WTC11 (cell line): ENCODE measurements around the gene RHCG. TPM values are rescaled to one million over a fixed set of nuclear protein-coding genes. Genes with fewer than 3 reads are reported as not detected.

Experiments
- ATAC-seq: fragments of 200-7000 bp; cut with Tn5 transposase; 2 replicates; pipeline ENCODE4 v1.10.0; 2021; ENCODE audit warnings: mild to moderate bottlenecking, moderate library complexity
- CTCF ChIA-PET: fragments of 300-600 bp; sonication (Branson Sonifier 250); formaldehyde crosslinking; loops from one replicate; lab custom pipeline; 2021; ENCODE audit warnings: antibody characterized with exemption; lab: Charles Lee
- POLR2A ChIA-PET: fragments of 350-600 bp; sonication (Branson Sonifier 250); formaldehyde crosslinking; loops from one replicate; lab custom pipeline; 2021; ENCODE audit warnings: antibody characterized with exemption; lab: Charles Lee
- DNase-seq: peaks from one replicate; pipeline ENCODE4 v3.0.0; 2021; ENCODE audit warnings: low spot score
- H3K27ac Mint-ChIP-seq: 2 replicates; pipeline ENCODE4 v1.8.0; 2021; ENCODE audit warnings: mixed read lengths
- H3K27me3 Mint-ChIP-seq: 2 replicates; pipeline ENCODE4 v1.8.0; 2021; ENCODE audit warnings: low read depth, mild to moderate bottlenecking, moderate library complexity, mixed read lengths
- H3K36me3 Mint-ChIP-seq: 2 replicates; pipeline ENCODE4 v1.8.0; 2021; ENCODE audit warnings: mixed read lengths
- H3K4me1 Mint-ChIP-seq: 2 replicates; pipeline ENCODE4 v1.8.0; 2022; ENCODE audit warnings: mixed read lengths
- H3K4me3 Mint-ChIP-seq: 2 replicates; pipeline ENCODE4 v1.8.0; 2021; ENCODE audit warnings: mild to moderate bottlenecking, moderate library complexity, mixed read lengths
- H3K9me3 Mint-ChIP-seq: 2 replicates; pipeline ENCODE4 v1.8.0; 2021; ENCODE audit warnings: mixed read lengths
- ATF2 ChIP-seq: sonication (generic); formaldehyde crosslinking; IDR thresholded peaks from 2 replicates; pipeline ENCODE4 v1.8.1; 2022; ENCODE audit warnings: low read depth, missing genetic modification reagents, borderline replicate concordance
- CREB1 ChIP-seq: sonication (generic); formaldehyde crosslinking; IDR thresholded peaks from 2 replicates; pipeline ENCODE4 v1.8.0; 2023; ENCODE audit warnings: mild to moderate bottlenecking, missing genetic modification reagents
- EMX1 ChIP-seq: fragments of 250-450 bp; sonication (Bioruptor Pico); IDR thresholded peaks from 2 replicates; pipeline ENCODE4 v1.8.0; 2021; ENCODE audit warnings: mild to moderate bottlenecking
- GABPB1 ChIP-seq: sonication (generic); formaldehyde crosslinking; IDR thresholded peaks from 2 replicates; pipeline ENCODE4 v1.8.1; 2023; ENCODE audit warnings: mild to moderate bottlenecking, missing genetic modification reagents
- GTF2I ChIP-seq: fragments of 250-450 bp; sonication (Bioruptor Pico); conservative IDR thresholded peaks from 2 replicates; pipeline ENCODE4 v1.4.0; 2021; ENCODE audit warnings: mild to moderate bottlenecking
- HMGXB4 ChIP-seq: sonication (generic); formaldehyde crosslinking; IDR thresholded peaks from 2 replicates; pipeline ENCODE4 v1.8.1; 2023; ENCODE audit warnings: mild to moderate bottlenecking, moderate library complexity, missing genetic modification reagents
- NFATC4 ChIP-seq: fragments of 250-450 bp; sonication (Bioruptor Pico); IDR thresholded peaks from 2 replicates; pipeline ENCODE4 v1.9.0; 2021; ENCODE audit warnings: mild to moderate bottlenecking
- OVOL2 ChIP-seq: fragments of 250-450 bp; sonication (Bioruptor Pico); IDR thresholded peaks from 2 replicates; pipeline ENCODE4 v1.9.0; 2021; ENCODE audit warnings: mild to moderate bottlenecking, borderline replicate concordance
- RORB ChIP-seq: fragments of 250-450 bp; sonication (Bioruptor Pico); IDR thresholded peaks from 2 replicates; pipeline ENCODE4 v1.9.0; 2021; ENCODE audit warnings: mild to moderate bottlenecking
- STAT6 ChIP-seq: sonication (generic); formaldehyde crosslinking; conservative IDR thresholded peaks from 2 replicates; pipeline ENCODE4 v1.8.1; 2023; ENCODE audit warnings: mild to moderate bottlenecking, low read depth, missing genetic modification reagents, moderate library complexity
- ZNF121 ChIP-seq: sonication (generic); formaldehyde crosslinking; IDR thresholded peaks from 2 replicates; pipeline ENCODE4 v1.8.0; 2023; ENCODE audit warnings: missing genetic modification reagents
- ZNF263 ChIP-seq: sonication (generic); formaldehyde crosslinking; IDR thresholded peaks from 2 replicates; pipeline ENCODE4 v1.8.1; 2022; ENCODE audit warnings: low read depth, mild to moderate bottlenecking, moderate library complexity, missing genetic modification reagents
- ZNF396 ChIP-seq: fragments of 250-450 bp; sonication (Bioruptor Pico); IDR thresholded peaks from 2 replicates; pipeline ENCODE4 v1.8.0; 2021; ENCODE audit warnings: mild to moderate bottlenecking, moderate library complexity, borderline replicate concordance
- ZNF416 ChIP-seq: fragments of 250-450 bp; sonication (Bioruptor Pico); IDR thresholded peaks from 2 replicates; pipeline ENCODE4 v1.9.0; 2021; ENCODE audit warnings: mild to moderate bottlenecking, inconsistent platforms
- ZNF532 ChIP-seq: fragments of 250-450 bp; sonication (Bioruptor Pico); IDR thresholded peaks from 2 replicates; pipeline ENCODE4 v1.9.0; 2021; ENCODE audit warnings: mild to moderate bottlenecking, borderline replicate concordance
- total RNA-seq: library from RNA; stranded (reverse); gene quantifications from 3 replicates; pipeline ENCODE4 v1.2.3, GENCODE V29; 2021
- TF ChIP-seq, protein P1 (sequence below): sonication (generic); formaldehyde crosslinking; IDR thresholded peaks from 2 replicates; pipeline ENCODE4 v1.8.1; 2023; ENCODE audit warnings: mild to moderate bottlenecking, missing genetic modification reagents
- TF ChIP-seq, protein P2 (sequence below): sonication (generic); formaldehyde crosslinking; IDR thresholded peaks from 2 replicates; pipeline ENCODE4 v1.8.1; 2023; ENCODE audit warnings: mild to moderate bottlenecking, missing genetic modification reagents, moderate library complexity
- TF ChIP-seq, protein P3 (sequence below): sonication (generic); formaldehyde crosslinking; IDR thresholded peaks from 2 replicates; pipeline ENCODE4 v1.8.1; 2023; ENCODE audit warnings: mild to moderate bottlenecking, missing genetic modification reagents

RHCG gene
- total RNA-seq, 1 experiment from 2014 or later = 0.31 TPM

GRCh38 chr15:89447676-89448075 is 48.7 kb downstream of the RHCG start (continued):
- TF ChIP-seq ATF2 = no peak
- no peak for TF ChIP-seq ZNF416 (CRISPR knock-in tag)
- TF ChIP-seq ZNF532 = no peak
- TF ChIP-seq, protein P1, sequence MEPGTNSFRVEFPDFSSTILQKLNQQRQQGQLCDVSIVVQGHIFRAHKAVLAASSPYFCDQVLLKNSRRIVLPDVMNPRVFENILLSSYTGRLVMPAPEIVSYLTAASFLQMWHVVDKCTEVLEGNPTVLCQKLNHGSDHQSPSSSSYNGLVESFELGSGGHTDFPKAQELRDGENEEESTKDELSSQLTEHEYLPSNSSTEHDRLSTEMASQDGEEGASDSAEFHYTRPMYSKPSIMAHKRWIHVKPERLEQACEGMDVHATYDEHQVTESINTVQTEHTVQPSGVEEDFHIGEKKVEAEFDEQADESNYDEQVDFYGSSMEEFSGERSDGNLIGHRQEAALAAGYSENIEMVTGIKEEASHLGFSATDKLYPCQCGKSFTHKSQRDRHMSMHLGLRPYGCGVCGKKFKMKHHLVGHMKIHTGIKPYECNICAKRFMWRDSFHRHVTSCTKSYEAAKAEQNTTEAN (CRISPR knock-in tag) = no peak

GRCh38 chr15:89446255-89446891 is 50.0 kb downstream of the RHCG start:
- ChIA-PET POLR2A (interaction anchor here (0.6 kb wide), 1 partner anchor 39 kb away, joined by 4 read pairs; no protein-coding TSS in a partner anchor), CTCF (interaction anchor here (1.4 to 10.3 kb wide), 7 partner anchors 8 to 88 kb away, joined by 5 to 142 read pairs (median 60); no protein-coding TSS in a partner anchor)
- DNase-seq = no peak
- Mint-ChIP-seq H3K9me3 (no peaks in the 10 kb centered on the region), H3K36me3 (no peaks in the 10 kb centered on the region), H3K4me1 (peaks cover 42% of the 10 kb centered on the region), H3K4me3 (no peak overlapping the region), H3K27ac (no peak overlapping the region), H3K27me3 (peaks cover 17% of the 10 kb centered on the region)
- ATAC-seq = no peak
- TF ChIP-seq HMGXB4 (no peak), ZNF121 (CRISPR knock-in tag) (no peak), ZNF396 (CRISPR knock-in tag) (no peak), EMX1 (CRISPR knock-in tag) (no peak), GTF2I (no peak), ZNF416 (CRISPR knock-in tag) (no peak), RORB (no peak), OVOL2 (CRISPR knock-in tag) (no peak), NFATC4 (no peak), STAT6 (CRISPR knock-in tag) (no peak), GABPB1 (no peak), CREB1 (CRISPR knock-in tag) (no peak), ZNF263 (CRISPR knock-in tag) (no peak)
- TF ChIP-seq, protein P2, sequence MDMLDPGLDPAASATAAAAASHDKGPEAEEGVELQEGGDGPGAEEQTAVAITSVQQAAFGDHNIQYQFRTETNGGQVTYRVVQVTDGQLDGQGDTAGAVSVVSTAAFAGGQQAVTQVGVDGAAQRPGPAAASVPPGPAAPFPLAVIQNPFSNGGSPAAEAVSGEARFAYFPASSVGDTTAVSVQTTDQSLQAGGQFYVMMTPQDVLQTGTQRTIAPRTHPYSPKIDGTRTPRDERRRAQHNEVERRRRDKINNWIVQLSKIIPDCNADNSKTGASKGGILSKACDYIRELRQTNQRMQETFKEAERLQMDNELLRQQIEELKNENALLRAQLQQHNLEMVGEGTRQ (CRISPR knock-in tag) = no peak
- TF ChIP-seq, protein P3, sequence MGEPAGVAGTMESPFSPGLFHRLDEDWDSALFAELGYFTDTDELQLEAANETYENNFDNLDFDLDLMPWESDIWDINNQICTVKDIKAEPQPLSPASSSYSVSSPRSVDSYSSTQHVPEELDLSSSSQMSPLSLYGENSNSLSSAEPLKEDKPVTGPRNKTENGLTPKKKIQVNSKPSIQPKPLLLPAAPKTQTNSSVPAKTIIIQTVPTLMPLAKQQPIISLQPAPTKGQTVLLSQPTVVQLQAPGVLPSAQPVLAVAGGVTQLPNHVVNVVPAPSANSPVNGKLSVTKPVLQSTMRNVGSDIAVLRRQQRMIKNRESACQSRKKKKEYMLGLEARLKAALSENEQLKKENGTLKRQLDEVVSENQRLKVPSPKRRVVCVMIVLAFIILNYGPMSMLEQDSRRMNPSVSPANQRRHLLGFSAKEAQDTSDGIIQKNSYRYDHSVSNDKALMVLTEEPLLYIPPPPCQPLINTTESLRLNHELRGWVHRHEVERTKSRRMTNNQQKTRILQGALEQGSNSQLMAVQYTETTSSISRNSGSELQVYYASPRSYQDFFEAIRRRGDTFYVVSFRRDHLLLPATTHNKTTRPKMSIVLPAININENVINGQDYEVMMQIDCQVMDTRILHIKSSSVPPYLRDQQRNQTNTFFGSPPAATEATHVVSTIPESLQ (CRISPR knock-in tag) = no peak
